ENCODE measurements around the gene PPP2R5B.
A peak's percentile ranks its signal among the peaks of the same experiment; 100 is the strongest.

PPP2R5B gene

DNA sequence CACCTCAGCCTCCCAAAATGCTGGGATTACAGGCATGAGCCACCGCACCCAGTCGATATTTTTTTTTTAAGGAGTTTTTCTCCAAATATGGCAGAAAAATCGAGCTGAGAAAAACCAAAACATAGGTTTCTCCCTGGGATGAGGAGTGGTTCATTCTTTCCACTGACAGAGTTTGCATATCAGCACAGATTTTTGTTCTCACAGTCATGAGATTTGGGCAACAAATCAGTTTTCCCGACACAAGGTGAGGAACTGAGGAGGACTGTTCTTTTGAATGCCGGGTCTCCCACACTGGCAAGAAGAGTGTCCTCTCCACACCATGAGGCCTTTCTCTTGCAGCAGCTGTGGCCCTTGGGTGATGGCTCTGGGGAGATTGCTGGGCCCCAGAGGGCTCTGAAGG, 42.2 kb upstream of the PPP2R5B start:
- TF ChIP-seq JUND (IDR thresholded peaks at IDR 0.05; ENCODE audit: low read depth) = no peak
- DNase-seq (ENCODE audit: low read depth in 1 of 2, low spot score in 1 of 2) = no peak

DNA sequence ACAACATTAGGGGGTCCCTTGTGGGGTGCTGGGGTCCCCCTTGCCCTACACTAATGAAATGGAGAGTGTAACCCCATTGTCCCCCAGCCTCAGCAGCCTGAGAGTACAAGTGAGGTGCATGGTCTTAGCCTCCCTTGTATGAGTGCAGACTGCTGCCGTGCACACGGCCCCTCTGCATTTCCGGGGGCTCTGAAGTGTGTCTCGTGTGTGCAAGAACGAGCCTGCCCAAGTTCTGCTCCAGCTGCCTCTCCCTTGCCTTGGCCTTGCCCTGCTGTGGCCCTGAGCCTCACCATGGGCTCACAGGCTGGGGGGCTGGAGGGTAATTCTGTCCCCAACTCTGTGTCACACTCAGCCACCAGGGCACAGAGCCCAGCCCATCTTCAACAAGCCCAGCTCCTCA, 40.9 kb upstream of the PPP2R5B start:
- no peak for TF ChIP-seq JUND (IDR thresholded peaks at IDR 0.05; ENCODE audit: low read depth)
- in situ Hi-C loops (cut with HindIII; ENCODE audit: low pct_unique_long_range_greater_than_20kb, low sequenced_read_pairs) = no loop called here
- no peak for DNase-seq (ENCODE audit: low read depth in 1 of 2, low spot score in 1 of 2)

More for the DNA sequence above, 42.2 kb upstream of the PPP2R5B start:
- in situ Hi-C loops (cut with HindIII; ENCODE audit: low pct_unique_long_range_greater_than_20kb, low sequenced_read_pairs) = no loop called here

DNA sequence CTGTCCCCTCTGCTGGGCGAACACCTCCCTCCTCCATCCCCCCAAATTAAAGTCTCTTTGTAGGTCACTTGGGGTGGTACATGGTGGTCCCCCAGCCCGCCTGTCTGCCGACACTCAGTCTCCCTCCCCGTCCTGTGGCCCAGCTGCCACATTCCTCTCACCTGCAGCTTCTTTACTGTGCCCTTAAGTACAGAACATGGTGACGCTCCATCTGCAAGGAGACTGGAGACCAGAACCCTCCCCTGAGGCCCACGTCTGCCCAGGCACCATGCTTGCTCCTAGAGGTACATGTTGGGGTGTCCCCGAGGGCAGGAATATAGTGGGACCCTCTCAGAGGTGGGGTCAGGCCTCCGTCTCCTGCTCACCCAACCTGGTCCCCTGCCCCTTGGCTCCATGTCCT, 40.5 kb upstream of the PPP2R5B start:
- in situ Hi-C loops (cut with HindIII; ENCODE audit: low pct_unique_long_range_greater_than_20kb, low sequenced_read_pairs) = no loop called here
- TF ChIP-seq JUND (IDR thresholded peaks at IDR 0.05; ENCODE audit: low read depth) = no peak
- no peak for DNase-seq (ENCODE audit: low read depth in 1 of 2, low spot score in 1 of 2)

DNA sequence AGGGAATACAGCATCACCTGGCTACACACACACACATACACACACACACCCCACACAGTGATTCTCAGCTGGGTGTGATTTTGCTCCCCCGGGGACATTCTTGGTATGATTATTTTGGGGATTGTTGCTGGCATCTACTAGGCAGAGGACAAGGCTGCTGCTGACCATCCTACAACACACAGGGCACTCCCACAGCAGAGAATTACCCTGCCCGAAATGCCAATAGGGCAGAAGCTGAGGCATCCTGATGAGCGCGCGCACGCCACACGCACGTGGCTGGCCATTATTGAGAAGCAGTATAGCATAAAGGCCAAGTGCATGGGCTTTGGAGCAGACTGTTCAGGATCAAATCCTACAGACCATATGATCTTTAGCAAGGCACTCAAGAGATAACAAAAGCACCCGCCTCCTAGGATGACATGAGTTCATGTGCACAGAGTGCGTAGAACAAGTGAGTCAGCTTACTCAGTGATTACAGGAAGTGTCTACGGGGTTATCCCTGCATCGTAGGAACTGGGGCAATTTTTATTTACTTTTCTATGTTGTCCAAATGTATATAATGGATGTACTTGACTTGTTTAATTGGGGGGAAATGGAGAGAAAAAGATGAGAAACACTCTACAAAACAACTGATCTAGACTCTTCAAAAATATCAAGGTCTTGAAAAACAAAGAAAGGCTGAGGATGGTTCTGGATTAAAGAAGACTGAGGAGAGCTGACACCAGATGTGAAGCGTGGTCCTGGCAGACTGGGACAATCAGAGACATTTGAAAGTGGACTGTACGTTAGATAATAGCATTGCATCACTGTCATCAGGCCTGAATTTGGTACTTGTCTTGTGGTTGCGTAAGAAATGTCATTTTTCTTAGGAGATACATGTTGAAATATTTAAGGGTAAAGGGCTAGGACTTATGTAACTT, 38.9 kb upstream of the PPP2R5B start:
- no peak for TF ChIP-seq JUND (IDR thresholded peaks at IDR 0.05; ENCODE audit: low read depth)
- no peak for DNase-seq (ENCODE audit: low read depth in 1 of 2, low spot score in 1 of 2)
- in situ Hi-C loops (cut with HindIII; ENCODE audit: low pct_unique_long_range_greater_than_20kb, low sequenced_read_pairs) = no loop called here

DNA sequence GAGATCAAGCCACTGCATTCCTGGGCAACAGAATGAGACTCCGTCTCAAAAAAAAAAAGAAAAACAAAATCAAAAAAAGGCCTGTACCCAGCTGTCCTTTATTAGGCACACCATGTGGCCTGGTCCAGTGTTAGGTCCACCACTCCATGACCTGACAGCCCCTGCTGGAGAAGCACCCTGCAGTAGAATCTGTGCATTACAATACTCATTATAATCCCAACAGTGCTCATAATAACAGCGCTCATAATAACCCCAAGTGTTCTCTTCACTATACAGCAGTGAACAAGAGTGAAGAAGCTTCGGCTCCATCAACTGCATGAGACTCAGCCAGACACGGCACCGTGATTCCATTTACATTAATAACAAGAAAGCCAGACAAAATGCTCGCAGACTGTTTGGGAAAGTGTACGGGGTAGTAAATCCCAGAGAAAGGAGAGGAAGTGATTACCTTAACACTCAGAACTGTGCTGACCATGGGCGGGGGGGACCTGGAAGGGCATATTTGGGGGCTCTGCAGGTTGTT, 37.2 kb upstream of the PPP2R5B start:
- peak in 1 of 2 experiments; percentile 41 for DNase-seq (ENCODE audit: low read depth in 1 of 2, low spot score in 1 of 2)
- TF ChIP-seq JUND (IDR thresholded peaks at IDR 0.05; ENCODE audit: low read depth) = no peak
- in situ Hi-C loops (cut with HindIII; ENCODE audit: low pct_unique_long_range_greater_than_20kb, low sequenced_read_pairs) = no loop called here

DNA sequence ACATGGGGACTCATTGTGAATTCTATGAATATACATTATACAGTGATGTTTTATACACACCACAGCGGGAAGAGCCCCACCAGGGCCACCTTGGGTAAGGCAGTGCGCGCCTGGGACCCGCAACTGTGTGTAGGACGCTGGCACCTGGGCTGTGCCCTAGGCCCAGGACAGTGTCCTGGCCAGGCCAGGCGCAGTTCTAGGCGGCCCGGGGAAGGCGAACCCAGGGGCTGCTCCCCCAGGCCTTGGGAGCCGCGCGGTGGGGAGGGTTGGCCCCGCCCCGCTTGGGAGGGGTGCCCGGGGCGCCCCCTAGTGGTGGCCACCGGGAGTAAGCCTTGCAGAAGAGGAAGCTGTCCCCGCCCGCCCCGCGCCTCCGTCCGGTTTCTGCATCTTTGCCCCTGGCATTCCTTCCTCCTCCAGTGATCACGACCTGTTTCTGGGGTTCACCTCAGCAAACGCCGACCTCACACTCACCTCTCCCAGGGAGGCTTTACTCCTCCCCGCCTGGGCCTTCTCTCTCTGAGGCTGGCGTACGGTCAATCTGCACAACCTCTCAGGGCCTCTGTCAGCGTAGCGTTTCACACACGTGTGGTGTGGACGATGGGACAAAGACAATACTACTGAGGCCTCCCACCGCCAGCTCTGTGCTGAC, 36.6 kb upstream of the PPP2R5B start:
- no peak for TF ChIP-seq JUND (IDR thresholded peaks at IDR 0.05; ENCODE audit: low read depth)
- in situ Hi-C loops (cut with HindIII; ENCODE audit: low pct_unique_long_range_greater_than_20kb, low sequenced_read_pairs) = no loop called here
- DNase-seq (ENCODE audit: low read depth in 1 of 2, low spot score in 1 of 2) = peak; percentile 84 to 87

DNA sequence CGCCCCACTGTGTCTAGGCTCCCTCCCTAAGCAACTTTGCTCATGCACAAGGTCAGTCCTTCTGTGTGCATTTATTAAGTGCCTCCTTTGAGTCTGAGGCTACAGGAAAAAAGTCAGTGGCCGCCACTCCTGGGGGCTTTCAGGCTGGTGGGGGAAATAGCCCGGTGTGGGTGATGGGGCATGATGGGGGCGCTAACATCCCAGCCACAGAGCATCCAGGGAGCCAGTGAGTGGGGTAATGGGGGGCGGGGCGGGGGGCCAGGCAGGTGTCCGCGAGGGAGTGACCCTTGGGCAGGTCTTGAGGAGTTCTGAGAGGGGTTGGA, 36.1 kb upstream of the PPP2R5B start:
- no peak for DNase-seq (ENCODE audit: low read depth in 1 of 2, low spot score in 1 of 2)
- in situ Hi-C loops (cut with HindIII; ENCODE audit: low pct_unique_long_range_greater_than_20kb, low sequenced_read_pairs) = no loop called here
- TF ChIP-seq JUND (IDR thresholded peaks at IDR 0.05; ENCODE audit: low read depth) = no peak

DNA sequence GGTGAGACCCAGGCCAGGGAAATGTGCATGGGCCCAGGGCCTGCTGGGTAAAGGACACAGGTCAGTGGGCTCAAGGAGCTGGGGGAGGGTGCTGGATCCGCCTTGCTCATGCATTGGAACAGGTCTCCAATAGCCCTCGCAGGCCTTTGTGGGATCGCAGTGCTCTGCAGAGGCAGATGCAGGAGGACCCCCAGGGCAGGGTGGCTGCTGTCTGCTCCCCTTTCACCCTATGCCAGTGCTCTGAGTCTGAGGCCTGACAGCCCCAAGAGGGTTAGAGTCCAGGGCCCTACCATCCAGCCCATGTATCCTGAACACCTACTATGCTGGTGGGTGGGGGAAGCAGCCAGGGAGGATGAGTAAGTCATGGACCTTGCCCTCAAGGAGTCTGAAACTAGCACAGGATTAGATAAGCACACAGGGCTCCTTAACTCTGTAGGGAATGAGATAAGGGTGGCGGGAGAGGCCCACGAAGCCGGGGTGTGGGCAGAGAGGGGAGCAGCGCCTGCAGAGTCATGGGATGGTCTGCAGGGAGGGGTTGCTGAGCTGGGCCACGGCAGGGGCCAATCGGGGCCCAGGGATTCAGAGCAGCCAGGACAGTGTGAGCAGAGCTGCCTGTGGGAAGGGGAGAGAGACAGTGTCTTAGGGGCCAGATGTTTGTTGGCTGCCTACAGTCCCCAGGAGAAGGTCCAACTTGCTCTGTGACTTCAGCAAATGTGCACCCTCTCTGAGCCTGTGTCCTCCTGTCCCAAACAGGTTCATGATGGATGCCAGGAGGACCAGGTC, 35.6 kb upstream of the PPP2R5B start:
- in situ Hi-C loops (cut with HindIII; ENCODE audit: low pct_unique_long_range_greater_than_20kb, low sequenced_read_pairs) = no loop called here
- no peak for DNase-seq (ENCODE audit: low read depth in 1 of 2, low spot score in 1 of 2)
- no peak for TF ChIP-seq JUND (IDR thresholded peaks at IDR 0.05; ENCODE audit: low read depth)

DNA sequence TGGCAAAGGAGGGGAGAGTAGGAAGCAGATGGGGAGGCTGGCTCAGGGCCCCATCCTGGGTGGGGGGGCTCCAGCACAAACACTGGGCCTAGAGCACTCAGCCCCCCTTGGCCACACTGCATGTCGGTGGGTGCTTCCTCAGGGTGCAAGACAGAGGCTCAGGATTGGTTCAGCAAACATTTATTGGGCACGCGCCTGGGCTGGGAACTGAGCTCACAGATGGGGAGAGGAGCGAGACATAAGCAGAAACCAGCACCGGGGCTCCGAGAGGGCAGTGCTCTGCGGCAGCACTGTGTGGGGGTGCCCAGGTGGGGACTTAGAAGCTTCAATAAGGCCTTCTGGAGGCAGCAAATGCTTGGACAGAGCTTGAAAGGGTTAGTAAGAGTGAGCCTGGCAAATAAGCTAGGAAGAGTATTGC, 34.0 kb upstream of the PPP2R5B start:
- DNase-seq (ENCODE audit: low read depth in 1 of 2, low spot score in 1 of 2) = no peak
- no peak for TF ChIP-seq JUND (IDR thresholded peaks at IDR 0.05; ENCODE audit: low read depth)
- in situ Hi-C loops (cut with HindIII; ENCODE audit: low pct_unique_long_range_greater_than_20kb, low sequenced_read_pairs) = no loop called here

DNA sequence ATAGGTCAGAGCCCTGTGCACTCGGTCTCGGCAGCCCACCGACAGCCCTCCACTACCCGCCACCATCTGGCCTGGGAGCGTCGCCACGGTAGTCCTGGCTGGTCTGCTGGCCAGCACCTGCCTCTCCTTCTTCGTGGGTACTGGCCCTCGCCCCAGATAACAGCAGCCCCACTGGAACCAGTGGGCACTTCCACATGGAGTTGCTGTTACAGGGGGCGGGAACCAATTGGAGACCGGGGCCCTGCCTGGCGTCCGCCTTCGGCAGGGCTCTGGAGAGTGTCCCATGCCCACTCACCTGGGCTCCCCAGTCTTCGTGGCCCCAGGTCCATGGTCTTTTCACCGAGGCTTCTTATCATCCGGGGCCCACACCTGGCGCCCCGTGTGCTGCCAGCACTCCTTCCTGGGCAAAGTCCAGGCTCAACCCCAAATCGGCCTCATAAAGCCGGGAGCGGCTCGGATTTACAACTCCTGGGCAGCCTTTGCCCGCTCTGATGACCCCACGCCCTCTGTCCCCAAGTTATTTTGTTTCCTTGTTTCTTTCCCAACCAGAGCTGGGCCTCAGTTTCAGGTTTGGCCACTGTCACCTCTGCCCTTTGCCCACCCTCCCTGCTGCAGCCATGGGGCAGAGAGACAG, 33.2 kb upstream of the PPP2R5B start:
- no peak for TF ChIP-seq JUND (IDR thresholded peaks at IDR 0.05; ENCODE audit: low read depth)
- no peak for DNase-seq (ENCODE audit: low read depth in 1 of 2, low spot score in 1 of 2)
- in situ Hi-C loops (cut with HindIII; ENCODE audit: low pct_unique_long_range_greater_than_20kb, low sequenced_read_pairs) = no loop called here

DNA sequence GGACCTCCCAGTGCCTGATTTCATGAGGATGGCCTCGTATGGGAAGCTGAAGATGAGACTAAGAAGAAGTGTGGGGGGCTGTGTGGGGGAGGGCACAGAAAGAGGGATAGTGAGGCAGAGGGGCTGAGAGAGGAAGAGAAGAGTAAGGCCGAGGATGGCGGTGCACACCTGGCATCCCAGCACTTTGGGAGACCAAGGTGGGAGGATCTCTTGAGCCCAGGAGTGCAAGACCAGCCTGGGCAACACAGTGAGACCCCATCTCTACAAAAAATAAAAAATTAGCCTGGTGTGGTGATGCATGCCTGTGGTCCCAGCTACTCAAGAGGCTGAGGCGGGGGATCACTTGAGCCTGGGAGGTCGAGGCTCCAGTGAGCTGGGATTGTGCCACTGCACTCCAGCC, 32.6 kb upstream of the PPP2R5B start:
- no peak for DNase-seq (ENCODE audit: low read depth in 1 of 2, low spot score in 1 of 2)
- in situ Hi-C loops (cut with HindIII; ENCODE audit: low pct_unique_long_range_greater_than_20kb, low sequenced_read_pairs) = no loop called here
- TF ChIP-seq JUND (IDR thresholded peaks at IDR 0.05; ENCODE audit: low read depth) = no peak

DNA sequence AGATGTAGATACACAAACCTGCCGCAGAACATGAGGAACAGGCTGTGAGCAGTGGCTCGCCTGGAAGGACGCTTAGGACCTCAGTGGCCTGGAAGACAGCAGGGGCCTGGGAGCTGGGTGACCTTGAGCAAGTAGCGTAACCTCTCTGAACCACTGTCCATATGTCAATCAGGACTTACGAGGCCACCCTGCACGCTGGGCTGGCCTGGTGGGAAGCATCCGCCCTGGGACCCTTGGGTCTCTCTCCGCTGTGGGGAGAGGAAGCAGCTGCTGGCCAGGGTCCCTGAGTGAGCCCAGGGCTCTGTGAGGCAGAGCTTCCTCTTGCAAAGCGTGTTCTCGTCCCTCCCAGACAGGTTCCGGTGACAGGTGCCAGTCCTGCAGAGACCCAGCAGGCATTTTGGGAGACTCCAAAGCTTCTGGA, 32.1 kb upstream of the PPP2R5B start:
- in situ Hi-C loops (cut with HindIII; ENCODE audit: low pct_unique_long_range_greater_than_20kb, low sequenced_read_pairs) = no loop called here
- TF ChIP-seq JUND (IDR thresholded peaks at IDR 0.05; ENCODE audit: low read depth) = no peak
- no peak for DNase-seq (ENCODE audit: low read depth in 1 of 2, low spot score in 1 of 2)
